Neural cell (in vitro differentiated cells): Measurements from ENCODE around the gene HPSE2. TPM values are rescaled to one million over a fixed set of nuclear protein-coding genes. Genes with fewer than 3 reads are reported as not detected.

Experiments used
- H2AFZ ChIP-seq: fragments of 200-600, 300-800 bp; sonication (generic), shearing (Covaris generic); 2 replicates; pipeline ENCODE4 v1.6.0; 2014; ENCODE audit warnings: low read depth, mild to moderate bottlenecking, antibody characterized with exemption, low read length, moderate library complexity
- H3F3A ChIP-seq: fragments of 200-600 bp; shearing (Covaris generic); 2 replicates; pipeline ENCODE4 v1.6.1; 2016; ENCODE audit warnings: mild to moderate bottlenecking, moderate library complexity, mixed read lengths, antibody characterized with exemption, low read length; ENCODE audit not compliant: insufficient read depth, poor library complexity, severe bottlenecking
- H3K27ac ChIP-seq: fragments of 200-600, 300-800 bp; sonication (generic), shearing (Covaris generic); 2 replicates; pipeline ENCODE4 v1.5.1; 2014; ENCODE audit warnings: mild to moderate bottlenecking, low read length, moderate library complexity
- H3K27me3 ChIP-seq: fragments of 300-800, 200-600 bp; sonication (generic), shearing (Covaris generic); 2 replicates; pipeline ENCODE4 v1.6.0; 2014; ENCODE audit warnings: mild to moderate bottlenecking, low read depth, low read length, moderate library complexity; ENCODE audit not compliant: insufficient read depth
- H3K36me3 ChIP-seq: fragments of 300-800, 200-600 bp; sonication (generic), shearing (Covaris generic); 2 replicates; pipeline ENCODE4 v1.5.1; 2014; ENCODE audit warnings: mild to moderate bottlenecking, antibody characterized with exemption, low read length, moderate library complexity; ENCODE audit not compliant: insufficient read depth
- H3K4me2 ChIP-seq: fragments of 300-800, 200-600 bp; sonication (generic), shearing (Covaris generic); 2 replicates; pipeline ENCODE4 v1.6.0; 2014; ENCODE audit warnings: mild to moderate bottlenecking, low read length
- H3K4me3 ChIP-seq: fragments of 300-800, 200-600 bp; sonication (generic), shearing (Covaris generic); 2 replicates; pipeline ENCODE4 v1.5.1; 2014; ENCODE audit warnings: mild to moderate bottlenecking, low read length, moderate library complexity
- H3K79me2 ChIP-seq: fragments of 200-600 bp; shearing (Covaris generic); replicated peaks from 2 replicates; pipeline ENCODE4 v1.6.0; 2014; ENCODE audit warnings: mild to moderate bottlenecking, low read length, moderate library complexity; ENCODE audit not compliant: insufficient read depth
- H3K9ac ChIP-seq: fragments of 300-800, 200-600 bp; sonication (generic), shearing (Covaris generic); 2 replicates; pipeline ENCODE4 v1.6.1; 2016; ENCODE audit warnings: mild to moderate bottlenecking, low read length, mixed read lengths
- H3K9me2 ChIP-seq: fragments of 200-600 bp; shearing (Covaris generic); 2 replicates; pipeline ENCODE4 v1.6.1; 2016; ENCODE audit warnings: mild to moderate bottlenecking, low read length, mixed read lengths; ENCODE audit not compliant: insufficient read depth
- H3K9me3 ChIP-seq: fragments of 200-600, 300-800 bp; sonication (generic), shearing (Covaris generic); 2 replicates; pipeline ENCODE4 v1.6.1; 2016; ENCODE audit warnings: mild to moderate bottlenecking, mixed run types, low read length, moderate library complexity, mixed read lengths
- H4K20me1 ChIP-seq: fragments of 200-600 bp; shearing (Covaris generic); 2 replicates; pipeline ENCODE4 v1.6.1; 2016; ENCODE audit warnings: mild to moderate bottlenecking, mixed run types; ENCODE audit not compliant: insufficient read depth
- EP300 ChIP-seq: fragments of 450-650 bp; conservative IDR thresholded peaks from 2 replicates; pipeline ENCODE4 v1.6.1; 2014; ENCODE audit warnings: antibody characterized with exemption, mild to moderate bottlenecking, moderate library complexity; ENCODE audit not compliant: poor library complexity, severe bottlenecking
- EZH2 ChIP-seq: fragments of 200-600, 300-800 bp; shearing (Covaris generic), sonication (generic); IDR thresholded peaks from 2 replicates; pipeline ENCODE4 v1.6.1; 2014; ENCODE audit warnings: antibody characterized with exemption, low read length, borderline replicate concordance, mild to moderate bottlenecking; ENCODE audit not compliant: insufficient read depth, poor library complexity, severe bottlenecking
- MXI1 ChIP-seq: fragments of 450-650 bp; conservative IDR thresholded peaks from 2 replicates; pipeline ENCODE4 v1.6.1; 2014; ENCODE audit warnings: antibody characterized with exemption, mild to moderate bottlenecking; ENCODE audit not compliant: poor library complexity, severe bottlenecking
- POLR2AphosphoS5 ChIP-seq: IDR thresholded peaks from 2 replicates; pipeline ENCODE4 v1.6.1; 2012
- RAD21 ChIP-seq: fragments of 450-650 bp; conservative IDR thresholded peaks from 2 replicates; pipeline ENCODE4 v1.6.1; 2014; ENCODE audit warnings: antibody characterized with exemption, mild to moderate bottlenecking, moderate library complexity
- SMC3 ChIP-seq: fragments of 450-650 bp; conservative IDR thresholded peaks from 2 replicates; pipeline ENCODE4 v1.6.1; 2014; ENCODE audit warnings: antibody characterized with exemption, mild to moderate bottlenecking, moderate library complexity; ENCODE audit not compliant: poor library complexity
- TAF1 ChIP-seq: IDR thresholded peaks from 2 replicates; pipeline ENCODE4 v1.6.1; 2012; ENCODE audit warnings: low read depth
- polyA plus RNA-seq: library from polyadenylated mRNA; depleted of rRNA; stranded (reverse); fragments of >200 nt; gene quantifications from 2 replicates; pipeline ENCODE4 v1.2.3, GENCODE V29; 2014
- TF ChIP-seq, protein P1 (sequence below): IDR thresholded peaks from 2 replicates; pipeline ENCODE4 v1.6.1; 2012; ENCODE audit warnings: borderline replicate concordance
- TF ChIP-seq, protein P2 (sequence below): fragments of 450-650 bp; IDR thresholded peaks from 2 replicates; pipeline ENCODE4 v1.5.1; 2014; ENCODE audit warnings: antibody characterized with exemption, mild to moderate bottlenecking, moderate library complexity; ENCODE audit not compliant: poor library complexity, severe bottlenecking

HPSE2 gene
- polyA plus RNA-seq, 1 donor from 2014 or later, result not detected

GRCh38 chr10:98516352-98516751 is 719.3 kb downstream of the HPSE2 start:
- Histone ChIP-seq H2AFZ (no peak overlapping the region), H3K4me2 (no peak overlapping the region), H3K27ac (no peak overlapping the region), H3K79me2 (no peaks in the 10 kb centered on the region), H3K4me3 (no peak overlapping the region), H3K36me3 (no peaks in the 10 kb centered on the region), H3K9ac (no peak overlapping the region), H3K27me3 (no peaks in the 10 kb centered on the region), H3K9me3 (no peaks in the 10 kb centered on the region), H4K20me1 (no peaks in the 10 kb centered on the region), H3F3A (no peaks in the 10 kb centered on the region), H3K9me2 (no peaks in the 10 kb centered on the region)
- TF ChIP-seq TAF1 (no peak), MXI1 (no peak), EZH2 (no peak), RAD21 (no peak), SMC3 (no peak), POLR2AphosphoS5 (no peak), EP300 (no peak)
- TF ChIP-seq, protein P1, sequence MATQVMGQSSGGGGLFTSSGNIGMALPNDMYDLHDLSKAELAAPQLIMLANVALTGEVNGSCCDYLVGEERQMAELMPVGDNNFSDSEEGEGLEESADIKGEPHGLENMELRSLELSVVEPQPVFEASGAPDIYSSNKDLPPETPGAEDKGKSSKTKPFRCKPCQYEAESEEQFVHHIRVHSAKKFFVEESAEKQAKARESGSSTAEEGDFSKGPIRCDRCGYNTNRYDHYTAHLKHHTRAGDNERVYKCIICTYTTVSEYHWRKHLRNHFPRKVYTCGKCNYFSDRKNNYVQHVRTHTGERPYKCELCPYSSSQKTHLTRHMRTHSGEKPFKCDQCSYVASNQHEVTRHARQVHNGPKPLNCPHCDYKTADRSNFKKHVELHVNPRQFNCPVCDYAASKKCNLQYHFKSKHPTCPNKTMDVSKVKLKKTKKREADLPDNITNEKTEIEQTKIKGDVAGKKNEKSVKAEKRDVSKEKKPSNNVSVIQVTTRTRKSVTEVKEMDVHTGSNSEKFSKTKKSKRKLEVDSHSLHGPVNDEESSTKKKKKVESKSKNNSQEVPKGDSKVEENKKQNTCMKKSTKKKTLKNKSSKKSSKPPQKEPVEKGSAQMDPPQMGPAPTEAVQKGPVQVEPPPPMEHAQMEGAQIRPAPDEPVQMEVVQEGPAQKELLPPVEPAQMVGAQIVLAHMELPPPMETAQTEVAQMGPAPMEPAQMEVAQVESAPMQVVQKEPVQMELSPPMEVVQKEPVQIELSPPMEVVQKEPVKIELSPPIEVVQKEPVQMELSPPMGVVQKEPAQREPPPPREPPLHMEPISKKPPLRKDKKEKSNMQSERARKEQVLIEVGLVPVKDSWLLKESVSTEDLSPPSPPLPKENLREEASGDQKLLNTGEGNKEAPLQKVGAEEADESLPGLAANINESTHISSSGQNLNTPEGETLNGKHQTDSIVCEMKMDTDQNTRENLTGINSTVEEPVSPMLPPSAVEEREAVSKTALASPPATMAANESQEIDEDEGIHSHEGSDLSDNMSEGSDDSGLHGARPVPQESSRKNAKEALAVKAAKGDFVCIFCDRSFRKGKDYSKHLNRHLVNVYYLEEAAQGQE, result no peak
- TF ChIP-seq, protein P2, sequence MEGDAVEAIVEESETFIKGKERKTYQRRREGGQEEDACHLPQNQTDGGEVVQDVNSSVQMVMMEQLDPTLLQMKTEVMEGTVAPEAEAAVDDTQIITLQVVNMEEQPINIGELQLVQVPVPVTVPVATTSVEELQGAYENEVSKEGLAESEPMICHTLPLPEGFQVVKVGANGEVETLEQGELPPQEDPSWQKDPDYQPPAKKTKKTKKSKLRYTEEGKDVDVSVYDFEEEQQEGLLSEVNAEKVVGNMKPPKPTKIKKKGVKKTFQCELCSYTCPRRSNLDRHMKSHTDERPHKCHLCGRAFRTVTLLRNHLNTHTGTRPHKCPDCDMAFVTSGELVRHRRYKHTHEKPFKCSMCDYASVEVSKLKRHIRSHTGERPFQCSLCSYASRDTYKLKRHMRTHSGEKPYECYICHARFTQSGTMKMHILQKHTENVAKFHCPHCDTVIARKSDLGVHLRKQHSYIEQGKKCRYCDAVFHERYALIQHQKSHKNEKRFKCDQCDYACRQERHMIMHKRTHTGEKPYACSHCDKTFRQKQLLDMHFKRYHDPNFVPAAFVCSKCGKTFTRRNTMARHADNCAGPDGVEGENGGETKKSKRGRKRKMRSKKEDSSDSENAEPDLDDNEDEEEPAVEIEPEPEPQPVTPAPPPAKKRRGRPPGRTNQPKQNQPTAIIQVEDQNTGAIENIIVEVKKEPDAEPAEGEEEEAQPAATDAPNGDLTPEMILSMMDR, result no peak

GRCh38 chr10:98513704-98514103 is 721.9 kb downstream of the HPSE2 start:
- no peaks in the 10 kb centered on the region for H3K27me3 ChIP-seq

More at GRCh38 chr10:98513704-98514103, 721.9 kb downstream of the HPSE2 start:
- no peaks in the 10 kb centered on the region for H3K9me2 ChIP-seq
- H3K79me2 ChIP-seq, result no peaks in the 10 kb centered on the region
- no peak overlapping the region for H3K4me2 ChIP-seq
- no peak overlapping the region for H3K4me3 ChIP-seq
- TF ChIP-seq POLR2AphosphoS5, result no peak
- TF ChIP-seq EP300, result no peak
- TF ChIP-seq, protein P2, result no peak
- TF ChIP-seq MXI1, result no peak
- TF ChIP-seq, protein P1, result no peak
- no peak for TF ChIP-seq RAD21
- TF ChIP-seq EZH2, result no peak
- no peak for TF ChIP-seq TAF1
- TF ChIP-seq SMC3, result no peak
- no peak overlapping the region for H3K9ac ChIP-seq
- H3F3A ChIP-seq, result no peaks in the 10 kb centered on the region
- H2AFZ ChIP-seq, result no peak overlapping the region
- H3K27ac ChIP-seq, result no peak overlapping the region
- no peaks in the 10 kb centered on the region for H4K20me1 ChIP-seq
- H3K9me3 ChIP-seq, result no peaks in the 10 kb centered on the region
- no peaks in the 10 kb centered on the region for H3K36me3 ChIP-seq
